NCI-H82 treated with DMSO at 0.1 percent for 48 hours (cell line): ENCODE measurements around the gene FAM120AOS.
A peak's percentile ranks its signal among the peaks of the same experiment; 100 is the strongest.

Experiments used
- DNase-seq: peaks from one replicate; lab custom pipeline; 2025; ENCODE audit not compliant: unreplicated experiment; lab: John Stamatoyannopoulos, UW

The FAM120AOS gene

GRCh38 chr9:93467462-93467861 lies 14.1 kb upstream of the FAM120AOS start:
- no peak for DNase-seq

- DNase-seq: no peak
Measured at GRCh38 chr9:93467062-93467416, 13.7 kb upstream of the FAM120AOS start.

DNA sequence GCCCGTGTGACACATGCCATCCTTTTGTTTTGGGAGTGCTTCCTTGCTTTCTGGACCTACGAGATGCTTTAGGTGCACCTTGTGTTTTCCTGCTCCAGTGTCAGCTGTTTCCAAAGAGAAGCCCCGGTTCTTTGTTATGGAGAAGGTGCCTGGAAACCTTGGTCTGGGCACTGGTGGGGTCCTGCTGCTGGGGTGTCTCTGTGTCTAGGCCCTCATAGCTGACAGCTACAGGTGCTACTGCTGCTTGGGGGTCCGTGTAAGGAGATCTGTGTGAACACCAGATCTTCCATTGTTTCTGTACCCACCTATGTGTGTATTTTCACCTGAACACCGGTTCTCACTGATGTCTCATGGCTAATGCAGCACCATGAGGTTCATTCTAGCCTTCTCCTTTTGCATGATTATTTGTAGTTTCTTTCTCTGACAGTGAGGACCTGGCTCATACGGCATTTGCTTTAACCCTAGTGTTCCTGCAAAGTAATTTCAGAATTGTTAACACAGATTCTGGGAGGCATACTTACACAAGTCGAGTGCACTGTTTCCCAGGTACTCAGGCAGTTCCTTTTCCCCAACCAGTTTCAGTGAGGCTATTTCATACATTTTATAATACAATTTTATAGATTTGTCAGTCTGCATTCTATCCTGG lies 13.2 kb upstream of the FAM120AOS start:
- DNase-seq: no peak

DNA sequence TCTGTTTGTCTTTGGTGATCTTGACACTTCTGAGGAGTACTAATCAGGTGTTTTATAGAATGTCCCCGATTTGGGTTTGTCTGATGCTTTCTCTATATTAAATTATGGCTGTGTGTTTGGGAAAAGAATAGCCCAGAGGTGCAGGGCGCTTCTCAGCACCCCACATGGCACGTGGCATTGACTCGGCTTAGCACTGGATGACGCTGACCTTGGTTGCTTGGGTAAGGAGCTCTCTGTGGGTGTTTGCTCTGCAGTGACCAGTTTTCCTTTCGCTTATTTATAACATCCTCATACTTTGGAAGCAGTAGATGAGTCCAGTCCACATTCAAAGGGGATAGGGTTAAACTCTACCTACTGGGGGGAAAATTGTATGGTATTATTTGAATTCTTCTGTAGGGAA lies 12.5 kb upstream of the FAM120AOS start:
- no peak for DNase-seq

GRCh38 chr9:93464876-93465275 lies 11.5 kb upstream of the FAM120AOS start:
- no peak for DNase-seq

DNA sequence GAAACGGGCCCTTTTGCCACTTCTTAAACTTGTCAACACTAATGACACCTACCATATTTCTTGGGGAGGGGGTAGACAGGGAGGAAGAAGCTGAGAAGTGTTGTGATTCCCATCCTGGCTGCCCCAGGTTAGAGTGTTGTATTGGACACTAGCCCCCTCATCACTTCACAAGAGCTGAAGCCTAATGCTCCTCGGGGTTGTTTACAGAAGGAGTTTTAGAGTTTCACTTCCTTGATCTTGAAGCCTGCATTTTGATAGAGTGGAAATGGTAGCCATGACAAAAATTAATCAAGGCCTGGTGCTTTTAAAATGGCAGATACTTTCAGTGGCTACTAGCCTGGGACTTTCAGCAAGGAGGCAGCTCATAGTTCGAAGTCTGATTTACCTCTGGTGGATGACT lies 11.0 kb upstream of the FAM120AOS start:
- DNase-seq: no peak

- no peak for DNase-seq
Measured at GRCh38 chr9:93463638-93464248, 10.4 kb upstream of the FAM120AOS start.

GRCh38 chr9:93461821-93462220 lies 8.4 kb upstream of the FAM120AOS start:
- DNase-seq: no peak

- DNase-seq: no peak
Measured at GRCh38 chr9:93461414-93461743, 8.0 kb upstream of the FAM120AOS start.

DNA sequence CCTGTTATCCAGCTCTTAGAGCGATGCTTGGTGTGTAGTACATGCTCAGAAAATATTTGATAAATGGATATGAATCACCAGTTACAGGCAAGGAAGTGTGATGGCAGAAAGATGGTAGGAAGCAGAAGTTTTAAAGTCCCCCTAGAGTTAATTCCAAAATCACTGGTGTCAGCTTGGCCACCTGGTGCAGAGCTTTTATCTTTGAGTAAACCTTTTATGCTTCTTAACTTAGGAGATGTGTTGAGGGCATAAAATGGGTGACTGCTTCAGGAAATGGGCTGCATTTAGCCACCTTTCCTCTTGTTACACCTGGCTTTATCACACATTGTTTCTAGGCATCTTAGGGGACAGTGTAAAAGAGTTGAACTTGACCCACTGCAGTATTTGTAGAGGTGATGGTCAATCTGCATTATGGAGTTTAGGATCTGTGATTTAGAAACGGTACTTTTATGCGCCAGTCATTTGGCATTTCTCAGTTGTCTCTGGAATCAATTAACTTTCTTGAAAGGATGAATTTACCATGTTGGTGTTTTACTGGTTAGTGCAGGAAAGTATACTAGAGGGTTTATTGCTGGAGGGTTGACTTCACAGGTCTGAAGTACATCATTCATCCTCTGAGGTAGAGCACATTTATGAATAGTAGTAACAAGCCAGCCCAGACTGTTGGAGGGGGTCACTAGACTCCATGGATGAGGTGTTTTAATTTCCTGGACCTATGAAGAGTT lies 7.5 kb upstream of the FAM120AOS start:
- DNase-seq: peak; percentile 16

- no peak for DNase-seq
Measured at GRCh38 chr9:93459432-93459847, 6.1 kb upstream of the FAM120AOS start.

DNA sequence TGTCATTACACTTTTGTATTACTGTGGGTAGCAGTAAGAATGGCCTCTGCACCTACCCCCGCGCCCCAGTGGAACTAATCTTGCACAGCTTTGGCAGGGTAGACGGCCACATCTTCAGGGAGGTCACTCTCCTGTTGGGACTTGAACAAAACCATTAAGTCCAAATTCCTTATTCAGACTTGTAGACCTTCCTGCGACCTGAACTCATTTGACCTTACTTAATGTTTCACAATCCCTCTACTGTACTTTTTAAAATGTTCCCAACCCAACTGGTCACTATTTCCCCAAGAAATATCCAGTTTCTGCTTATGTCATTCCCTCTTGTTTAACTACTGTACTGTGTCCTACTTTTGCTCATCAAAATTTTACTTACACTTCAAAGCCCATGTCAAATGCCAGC lies 5.3 kb upstream of the FAM120AOS start:
- no peak for DNase-seq

DNA sequence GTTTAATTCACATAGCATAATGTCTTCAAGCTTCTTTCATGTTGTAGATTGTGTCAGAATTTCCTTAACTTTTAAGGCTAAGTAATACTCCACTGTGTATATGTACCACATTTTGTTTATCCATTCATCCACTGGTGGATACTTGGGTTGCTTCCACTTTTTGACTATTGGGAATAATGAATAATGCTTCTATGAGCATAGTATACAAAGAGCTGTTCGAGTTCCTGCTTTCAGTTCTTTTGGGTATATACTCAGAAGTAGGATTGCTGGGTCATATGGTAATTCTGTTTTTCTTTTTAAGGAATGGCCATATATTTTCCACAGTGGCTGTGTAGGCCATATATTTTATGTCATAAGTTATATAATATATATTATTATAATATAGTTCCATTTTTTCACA lies 3.6 kb upstream of the FAM120AOS start:
- DNase-seq: no peak

GRCh38 chr9:93456504-93456903 lies 3.1 kb upstream of the FAM120AOS start:
- no peak for DNase-seq

DNA sequence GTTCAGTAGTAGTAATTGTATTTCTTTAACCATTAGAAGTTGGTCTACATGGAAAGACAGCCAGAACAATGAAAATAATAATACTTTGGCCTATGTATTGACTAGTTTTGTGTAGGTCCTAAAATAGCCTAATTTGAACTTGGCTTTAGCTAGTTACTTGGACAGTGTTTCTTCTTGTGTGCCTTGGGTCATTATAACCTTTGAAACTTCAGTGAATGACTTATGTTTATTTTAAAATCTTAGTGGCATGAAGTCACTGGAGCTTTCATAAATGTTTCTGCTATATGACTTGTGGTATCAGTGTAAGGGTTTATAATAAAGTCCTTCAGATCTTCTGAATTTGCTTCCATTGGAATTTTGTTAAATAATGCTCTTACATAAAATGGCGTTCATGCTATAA lies 2.6 kb upstream of the FAM120AOS start:
- DNase-seq: no peak

DNA sequence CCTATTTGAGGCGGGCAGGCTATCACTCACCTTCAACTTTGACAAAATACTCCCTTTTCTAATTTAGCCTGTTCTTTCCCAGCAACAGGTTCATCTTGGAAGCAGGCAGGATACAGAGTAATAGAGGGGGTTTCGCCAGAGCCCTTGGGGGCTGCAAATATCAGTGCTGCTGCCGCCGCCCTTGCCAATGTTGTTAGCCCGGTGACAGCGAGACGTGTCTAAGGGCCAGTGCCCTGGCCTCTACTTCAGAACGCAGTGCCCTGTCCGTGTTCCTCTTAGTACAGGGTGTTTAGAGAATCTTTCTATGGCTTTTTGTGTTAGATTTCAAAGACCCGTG lies 703 bp downstream of the FAM120AOS start:
- no peak for DNase-seq

DNA sequence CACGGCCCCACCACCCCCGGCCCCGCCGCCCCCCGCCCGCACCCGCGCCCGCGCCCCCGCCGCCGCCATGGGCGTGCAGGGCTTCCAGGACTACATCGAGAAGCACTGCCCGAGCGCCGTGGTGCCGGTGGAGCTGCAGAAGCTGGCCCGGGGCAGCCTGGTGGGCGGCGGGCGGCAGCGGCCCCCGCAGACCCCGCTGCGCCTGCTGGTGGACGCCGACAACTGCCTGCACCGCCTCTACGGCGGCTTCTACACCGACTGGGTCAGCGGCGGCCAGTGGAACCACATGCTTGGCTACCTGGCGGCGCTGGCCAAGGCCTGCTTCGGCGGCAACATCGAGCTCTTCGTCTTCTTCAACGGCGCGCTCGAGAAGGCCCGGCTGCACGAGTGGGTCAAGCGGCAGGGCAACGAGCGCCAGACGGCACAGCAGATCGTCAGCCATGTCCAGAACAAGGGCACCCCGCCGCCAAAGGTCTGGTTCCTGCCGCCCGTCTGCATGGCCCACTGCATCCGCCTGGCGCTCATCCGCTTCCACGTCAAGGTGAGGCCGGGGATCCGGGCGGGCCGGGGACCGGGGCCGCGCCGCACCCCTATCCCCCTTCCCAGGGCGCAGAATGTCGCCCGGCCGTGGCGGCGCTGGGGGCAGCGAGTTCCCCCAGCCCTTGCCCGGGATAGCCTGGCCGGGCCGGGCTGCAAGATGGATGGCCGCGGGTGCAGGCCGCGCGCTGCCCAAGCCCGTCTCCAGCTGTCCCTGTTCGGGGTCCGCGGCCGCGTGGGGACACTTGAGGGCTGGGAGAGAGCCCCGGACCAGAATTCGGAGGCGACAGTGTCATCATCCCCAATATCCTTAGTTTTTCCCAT lies 1.3 kb downstream of the FAM120AOS start:
- DNase-seq: no peak

GRCh38 chr9:93450945-93451815 lies 2.2 kb downstream of the FAM120AOS start, which contains the start of gene FAM120A:
TSS of gene FAM120A (plus strand) at chr9:93451685. CDS start at chr9:93451916, 231 bp downstream.
- peak; percentile 10 for DNase-seq

- no peak for DNase-seq
Measured at GRCh38 chr9:93447655-93448054, 5.7 kb downstream of the FAM120AOS start.

DNA sequence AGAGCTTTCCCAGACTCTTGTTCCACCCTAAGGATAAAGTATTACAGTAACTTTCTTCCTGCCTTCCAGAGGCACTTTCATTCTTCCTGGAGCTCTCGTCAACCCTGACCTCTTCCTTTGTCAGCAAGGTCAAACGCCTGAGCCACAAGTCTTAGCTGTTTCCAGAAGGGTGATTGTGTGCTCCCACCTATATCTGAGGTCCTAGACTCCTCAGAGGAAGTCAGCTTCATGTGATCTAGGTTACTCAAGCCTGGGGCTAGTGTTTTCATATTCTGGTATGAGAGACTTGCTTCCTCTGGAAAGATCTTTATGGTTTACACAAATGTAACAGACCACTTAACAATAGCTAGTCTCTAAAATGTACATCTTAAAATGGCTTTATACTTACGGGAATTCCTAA lies 7.3 kb downstream of the FAM120AOS start:
- DNase-seq: no peak
